ENCODE data around the gene STK38.

Gene STK38

GRCh38 chr6:36563237-36563927 is 16.1 kb upstream of the STK38 start:
- no peak for DNase-seq

GRCh38 chr6:36560822-36561221 is 13.5 kb upstream of the STK38 start:
- no peak for DNase-seq

GRCh38 chr6:36559011-36559793 is 11.9 kb upstream of the STK38 start:
- DNase-seq: peak; percentile 11

- no peak for DNase-seq
These were observed 9.0 kb upstream of the STK38 start for GRCh38 chr6:36556281-36556680.

GRCh38 chr6:36555750-36556252 is 8.5 kb upstream of the STK38 start:
- DNase-seq: no peak

GRCh38 chr6:36550473-36551000 is 3.3 kb upstream of the STK38 start:
- no peak for DNase-seq

GRCh38 chr6:36548401-36548743 is 1.1 kb upstream of the STK38 start:
- DNase-seq: no peak

GRCh38 chr6:36547646-36548400 is 544 bp upstream of the STK38 start:
- DNase-seq: no peak

GRCh38 chr6:36546308-36546919 is 865 bp downstream of the STK38 start:
- no peak for DNase-seq

GRCh38 chr6:36545767-36546307 is 1.4 kb downstream of the STK38 start:
- no peak for DNase-seq

- DNase-seq: peak; percentile 76
These were observed 3.1 kb downstream of the STK38 start for GRCh38 chr6:36544228-36544627.

GRCh38 chr6:36542041-36542440 is 5.2 kb downstream of the STK38 start:
- DNase-seq: no peak

GRCh38 chr6:36539814-36540568 is 7.3 kb downstream of the STK38 start:
- no peak for DNase-seq

- no peak for DNase-seq
These were observed 10.3 kb downstream of the STK38 start for GRCh38 chr6:36536873-36537547.

GRCh38 chr6:36533321-36533720 is 14.0 kb downstream of the STK38 start:
- no peak for DNase-seq

- peak; percentile 71 for DNase-seq
These were observed 21.2 kb downstream of the STK38 start for GRCh38 chr6:36526066-36526465.

GRCh38 chr6:36525346-36525745 is 21.9 kb downstream of the STK38 start:
- no peak for DNase-seq

GRCh38 chr6:36524871-36525270 is 22.4 kb downstream of the STK38 start:
- no peak for DNase-seq

GRCh38 chr6:36523936-36524499 is 23.3 kb downstream of the STK38 start:
- DNase-seq: no peak

- no peak for DNase-seq
These were observed 23.8 kb downstream of the STK38 start for GRCh38 chr6:36523451-36523850.

- no peak for DNase-seq
These were observed 27.9 kb downstream of the STK38 start for GRCh38 chr6:36519352-36519751.
